ENCODE results near the gene ACAT2. TPM values are rescaled to one million over a fixed set of nuclear protein-coding genes. Genes with fewer than 3 reads are reported as not detected.
"Not testable (repeated sequence)": the region's sequence is repeated elsewhere in the genome, so short reads cannot be mapped to it uniquely, and the experiment has no call there.

Gene ACAT2
- total RNA-seq (ENCODE audit: unreplicated experiment): 119 TPM
- long read RNA-seq, transcript ACAT2-201 (9 exons, 3,180 nt): major isoform, 164 of 191 reads
- long read RNA-seq, partial matches to known transcripts: 11 of 191 reads
- long read RNA-seq, other reads (novel, unspliced or antisense): 16 of 191 reads

- peak within 1 kb of the TSS; percentile 99 for H3K27ac Mint-ChIP-seq (ENCODE audit: unreplicated experiment)
- peaks cover 39% of the 10 kb centered on the region for H3K36me3 Mint-ChIP-seq (ENCODE audit: low read depth, unreplicated experiment)
- peak; percentile 91 for DNase-seq (ENCODE audit: low spot score)
- peaks cover 16% of the 10 kb centered on the region for H3K27me3 Mint-ChIP-seq (ENCODE audit: unreplicated experiment)
- TF ChIP-seq CTCF (IDR thresholded peaks at IDR 0.05; ENCODE audit: unreplicated experiment): no peak
- H3K4me1 Mint-ChIP-seq (ENCODE audit: unreplicated experiment): peaks cover 35% of the 10 kb centered on the region
- H3K4me3 Mint-ChIP-seq (ENCODE audit: unreplicated experiment): peak within 1 kb of the TSS; percentile 94
- no peaks in the 10 kb centered on the region for H3K9me3 Mint-ChIP-seq (ENCODE audit: unreplicated experiment)
Observed at GRCh38 chr6:159761873-159762680, at the start of gene ACAT2. ACAT2 (plus strand) TSS chr6:159762045; CDS start chr6:159762088, 43 bp downstream.

- not testable (repeated sequence) for H3K4me1 Mint-ChIP-seq (ENCODE audit: unreplicated experiment); H3K36me3 Mint-ChIP-seq (ENCODE audit: low read depth, unreplicated experiment); H3K9me3 Mint-ChIP-seq (ENCODE audit: unreplicated experiment); H3K4me3 Mint-ChIP-seq (ENCODE audit: unreplicated experiment); H3K27me3 Mint-ChIP-seq (ENCODE audit: unreplicated experiment); H3K27ac Mint-ChIP-seq (ENCODE audit: unreplicated experiment); DNase-seq (ENCODE audit: low spot score)
Observed at GRCh38 chr6:159712389-159712788, 49.5 kb upstream of the ACAT2 start.

- Mint-ChIP-seq H3K9me3 (ENCODE audit: unreplicated experiment) (no peaks in the 10 kb centered on the region), H3K4me3 (ENCODE audit: unreplicated experiment) (no peak overlapping the region), H3K36me3 (ENCODE audit: low read depth, unreplicated experiment) (no peaks in the 10 kb centered on the region), H3K4me1 (ENCODE audit: unreplicated experiment) (peaks cover 7% of the 10 kb centered on the region), H3K27me3 (ENCODE audit: unreplicated experiment) (peaks cover 2% of the 10 kb centered on the region), H3K27ac (ENCODE audit: unreplicated experiment) (no peak overlapping the region)
- no peak for TF ChIP-seq CTCF (IDR thresholded peaks at IDR 0.05; ENCODE audit: unreplicated experiment)
- no peak for DNase-seq (ENCODE audit: low spot score)
Observed at GRCh38 chr6:159713984-159714383, 47.9 kb upstream of the ACAT2 start.

- no peak for DNase-seq (ENCODE audit: low spot score)
- Mint-ChIP-seq H3K4me3 (ENCODE audit: unreplicated experiment) (no peak overlapping the region), H3K9me3 (ENCODE audit: unreplicated experiment) (no peaks in the 10 kb centered on the region), H3K27ac (ENCODE audit: unreplicated experiment) (no peak overlapping the region), H3K27me3 (ENCODE audit: unreplicated experiment) (peaks cover 2% of the 10 kb centered on the region), H3K36me3 (ENCODE audit: low read depth, unreplicated experiment) (no peaks in the 10 kb centered on the region), H3K4me1 (ENCODE audit: unreplicated experiment) (peaks cover 7% of the 10 kb centered on the region)
- TF ChIP-seq CTCF (IDR thresholded peaks at IDR 0.05; ENCODE audit: unreplicated experiment): no peak
Observed at GRCh38 chr6:159714404-159714803, 47.4 kb upstream of the ACAT2 start.

GRCh38 chr6:159715166-159715565 lies 46.7 kb upstream of the ACAT2 start:
- peaks cover 7% of the 10 kb centered on the region for H3K4me1 Mint-ChIP-seq (ENCODE audit: unreplicated experiment)
- no peak for DNase-seq (ENCODE audit: low spot score)
- H3K27ac Mint-ChIP-seq (ENCODE audit: unreplicated experiment): no peak overlapping the region
- no peaks in the 10 kb centered on the region for H3K36me3 Mint-ChIP-seq (ENCODE audit: low read depth, unreplicated experiment)
- H3K4me3 Mint-ChIP-seq (ENCODE audit: unreplicated experiment): no peak overlapping the region
- no peak for TF ChIP-seq CTCF (IDR thresholded peaks at IDR 0.05; ENCODE audit: unreplicated experiment)
- H3K27me3 Mint-ChIP-seq (ENCODE audit: unreplicated experiment): peaks cover 2% of the 10 kb centered on the region
- no peaks in the 10 kb centered on the region for H3K9me3 Mint-ChIP-seq (ENCODE audit: unreplicated experiment)
